Activated B cell treated with CpG ODN at 0.5 μM for 24 hours (primary cell): ENCODE results near the gene ZFHX2. TPM values are rescaled to one million over a fixed set of nuclear protein-coding genes. Genes with fewer than 3 reads are reported as not detected.
"Not testable (repeated sequence)": the region's sequence is repeated elsewhere in the genome, so short reads cannot be mapped to it uniquely, and the experiment has no call there.

Experiments used
- ATAC-seq: fragments of 200-7000 bp; cut with Tn5 transposase; one replicate; pipeline ENCODE4 v1.10.0; 2021; ENCODE audit warnings: low read depth, mild to moderate bottlenecking, moderate library complexity
- CTCF ChIA-PET: fragments of 350-600 bp; sonication (Branson Sonifier 250); formaldehyde crosslinking; loops from one replicate; lab custom pipeline; 2021; ENCODE audit warnings: antibody characterized with exemption; lab: Charles Lee
- POLR2A ChIA-PET: fragments of 350-600 bp; sonication (Branson Sonifier 250); formaldehyde crosslinking; loops from one replicate; lab custom pipeline; 2021; ENCODE audit warnings: antibody characterized with exemption; lab: Charles Lee
- DNase-seq: peaks from one replicate; pipeline ENCODE4 v3.0.0; 2022
- H3K27ac Mint-ChIP-seq: one replicate; pipeline ENCODE4 v1.8.0; 2020; ENCODE audit warnings: mixed read lengths
- H3K27me3 Mint-ChIP-seq: one replicate; pipeline ENCODE4 v1.8.0; 2021; ENCODE audit warnings: mixed read lengths
- H3K36me3 Mint-ChIP-seq: one replicate; pipeline ENCODE4 v1.8.0; 2021; ENCODE audit warnings: low read depth, mixed read lengths
- H3K4me1 Mint-ChIP-seq: one replicate; pipeline ENCODE4 v1.8.0; 2021; ENCODE audit warnings: mixed read lengths
- H3K4me3 Mint-ChIP-seq: one replicate; pipeline ENCODE4 v1.8.0; 2020; ENCODE audit warnings: mild to moderate bottlenecking, mixed read lengths
- H3K9me3 Mint-ChIP-seq: one replicate; pipeline ENCODE4 v1.8.0; 2020; ENCODE audit warnings: mixed read lengths
- intact Hi-C: fragments of 100-400 bp; cut with micrococcal nuclease; formaldehyde crosslinking; loops from one replicate; pipeline ENCODE4 v1.15.1; 2024
- total RNA-seq: library from RNA; stranded (reverse); gene quantifications from 2 replicates; pipeline ENCODE4 v1.2.3, GENCODE V29; 2022
- TF ChIP-seq, protein P1 (sequence below): fragments of 200-600 bp; IDR thresholded peaks from one replicate; pipeline ENCODE4 v1.8.0; 2022; ENCODE audit warnings: antibody characterized with exemption, mild to moderate bottlenecking

ZFHX2 gene
- total RNA-seq, 1 donor from 2014 or later: 2.6 TPM

DNA sequence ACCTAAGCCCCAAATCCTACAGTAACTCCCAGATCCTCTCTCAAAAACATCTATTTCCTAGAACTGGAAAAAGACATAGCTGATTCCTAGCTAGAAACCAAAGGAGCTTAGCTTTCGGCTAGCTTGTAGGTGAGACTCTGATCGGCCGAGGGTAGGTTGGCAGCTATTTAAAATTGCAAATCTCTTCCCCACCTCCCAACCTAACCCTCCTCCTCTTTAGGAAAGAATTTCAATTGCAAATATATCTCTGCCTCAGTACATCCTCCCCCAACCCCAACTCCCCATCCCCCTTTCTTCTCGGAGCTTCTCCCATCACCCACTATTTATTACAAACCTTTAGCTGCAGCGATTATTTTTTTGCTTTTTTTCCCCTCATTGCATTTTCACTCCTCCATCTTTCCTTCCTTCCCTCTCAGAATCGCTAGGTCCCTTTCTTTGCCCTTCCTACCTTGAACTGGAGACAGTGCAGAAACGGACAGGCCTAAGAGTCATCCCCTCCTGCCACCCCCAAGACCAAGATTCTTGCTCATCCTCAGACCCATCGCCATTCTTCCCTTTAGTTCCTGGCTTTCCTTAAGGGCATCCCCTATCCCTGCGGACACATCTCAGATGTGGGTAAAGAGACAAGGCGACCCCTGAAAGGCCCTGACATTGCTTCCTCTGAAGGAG is 13.4 kb downstream of the ZFHX2 start:
- H3K9me3 Mint-ChIP-seq: no peaks in the 10 kb centered on the region
- H3K4me1 Mint-ChIP-seq: no peaks in the 10 kb centered on the region
- no peaks in the 10 kb centered on the region for H3K36me3 Mint-ChIP-seq
- DNase-seq (no peak), ATAC-seq (no peak)
- intact Hi-C loops: loop anchor here (2.0 kb wide), 1 partner anchor 19 kb away; the partner anchor contains the start of gene THTPA
- TF ChIP-seq, protein P1, sequence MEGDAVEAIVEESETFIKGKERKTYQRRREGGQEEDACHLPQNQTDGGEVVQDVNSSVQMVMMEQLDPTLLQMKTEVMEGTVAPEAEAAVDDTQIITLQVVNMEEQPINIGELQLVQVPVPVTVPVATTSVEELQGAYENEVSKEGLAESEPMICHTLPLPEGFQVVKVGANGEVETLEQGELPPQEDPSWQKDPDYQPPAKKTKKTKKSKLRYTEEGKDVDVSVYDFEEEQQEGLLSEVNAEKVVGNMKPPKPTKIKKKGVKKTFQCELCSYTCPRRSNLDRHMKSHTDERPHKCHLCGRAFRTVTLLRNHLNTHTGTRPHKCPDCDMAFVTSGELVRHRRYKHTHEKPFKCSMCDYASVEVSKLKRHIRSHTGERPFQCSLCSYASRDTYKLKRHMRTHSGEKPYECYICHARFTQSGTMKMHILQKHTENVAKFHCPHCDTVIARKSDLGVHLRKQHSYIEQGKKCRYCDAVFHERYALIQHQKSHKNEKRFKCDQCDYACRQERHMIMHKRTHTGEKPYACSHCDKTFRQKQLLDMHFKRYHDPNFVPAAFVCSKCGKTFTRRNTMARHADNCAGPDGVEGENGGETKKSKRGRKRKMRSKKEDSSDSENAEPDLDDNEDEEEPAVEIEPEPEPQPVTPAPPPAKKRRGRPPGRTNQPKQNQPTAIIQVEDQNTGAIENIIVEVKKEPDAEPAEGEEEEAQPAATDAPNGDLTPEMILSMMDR: no peak
- POLR2A ChIA-PET: interaction anchor here (0.7 kb wide), 1 partner anchor 898 kb away, joined by 4 read pairs; no protein-coding TSS in a partner anchor
- peaks cover 2% of the 10 kb centered on the region for H3K27me3 Mint-ChIP-seq
- CTCF ChIA-PET: no interaction called here
- H3K4me3 Mint-ChIP-seq: no peak overlapping the region
- no peak overlapping the region for H3K27ac Mint-ChIP-seq

DNA sequence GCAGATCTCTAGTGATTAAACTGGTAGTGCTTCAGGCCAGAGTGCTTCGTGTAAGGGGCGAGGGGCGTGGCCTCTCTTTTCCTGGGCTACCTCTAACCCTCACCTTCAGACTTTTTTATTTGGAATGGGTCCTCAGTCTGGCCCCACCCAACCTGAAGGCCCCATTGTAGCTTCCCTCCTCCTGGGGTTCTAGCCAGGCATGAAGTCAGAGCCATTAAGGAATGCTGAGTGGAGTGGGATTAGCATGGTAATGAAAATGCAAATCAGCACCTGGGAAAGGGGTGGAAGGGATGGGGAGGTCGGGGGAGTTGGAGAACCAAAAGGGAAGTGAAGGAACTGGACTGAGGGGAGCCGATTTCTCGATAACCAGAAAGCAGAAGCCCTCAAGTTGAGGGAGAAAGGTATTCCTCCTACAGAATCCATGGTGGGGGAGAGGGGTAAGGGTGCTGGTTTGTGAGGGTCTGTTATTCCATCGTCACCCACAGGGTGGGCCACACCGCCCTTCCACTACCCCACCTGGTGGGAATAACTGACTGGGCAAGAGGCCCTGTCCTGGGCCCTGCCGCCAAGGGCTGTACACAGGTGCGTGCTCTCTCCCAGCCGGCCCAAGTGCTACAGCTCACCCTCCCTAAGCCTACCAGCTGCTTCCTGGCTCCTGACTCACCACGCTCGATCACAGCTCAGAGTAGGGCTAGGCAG is 14.1 kb downstream of the ZFHX2 start:
- DNase-seq (no peak), ATAC-seq (no peak)
- ChIA-PET POLR2A (no interaction called here), CTCF (no interaction called here)
- H3K9me3 Mint-ChIP-seq: no peaks in the 10 kb centered on the region
- intact Hi-C loops: loop anchor here (2.0 kb wide), 1 partner anchor 19 kb away; the partner anchor contains the start of gene THTPA
- TF ChIP-seq, protein P1: no peak
- no peaks in the 10 kb centered on the region for H3K4me1 Mint-ChIP-seq
- no peaks in the 10 kb centered on the region for H3K36me3 Mint-ChIP-seq
- peaks cover 2% of the 10 kb centered on the region for H3K27me3 Mint-ChIP-seq
- H3K4me3 Mint-ChIP-seq: no peak overlapping the region
- no peak overlapping the region for H3K27ac Mint-ChIP-seq

DNA sequence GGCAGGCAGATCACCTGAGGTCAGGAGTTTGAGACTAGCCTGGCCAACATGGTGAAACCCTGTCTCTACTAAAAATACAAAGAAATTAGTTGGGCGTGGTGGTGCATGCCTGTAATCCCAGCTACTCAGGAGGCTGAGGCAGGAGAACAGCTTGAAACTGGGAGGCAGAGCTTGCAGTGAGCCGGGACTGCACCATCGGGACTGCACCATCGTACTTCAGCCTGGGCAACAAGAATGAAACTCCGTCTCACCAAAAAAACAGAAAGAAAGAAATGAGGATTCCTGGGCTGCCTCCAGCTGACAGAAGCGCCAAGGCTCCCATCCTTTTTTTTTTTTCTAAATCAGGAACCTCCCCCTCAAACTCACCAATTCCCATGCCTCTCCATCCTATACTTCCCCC is 14.7 kb downstream of the ZFHX2 start:
- H3K9me3 Mint-ChIP-seq, H3K36me3 Mint-ChIP-seq, DNase-seq, H3K27me3 Mint-ChIP-seq, H3K4me1 Mint-ChIP-seq, intact Hi-C loops, ATAC-seq, POLR2A ChIA-PET, H3K4me3 Mint-ChIP-seq, H3K27ac Mint-ChIP-seq: not testable (repeated sequence)
- CTCF ChIA-PET: interaction anchor here (0.9 kb wide), 1 partner anchor 24 kb away, joined by 3 read pairs; no protein-coding TSS in a partner anchor

DNA sequence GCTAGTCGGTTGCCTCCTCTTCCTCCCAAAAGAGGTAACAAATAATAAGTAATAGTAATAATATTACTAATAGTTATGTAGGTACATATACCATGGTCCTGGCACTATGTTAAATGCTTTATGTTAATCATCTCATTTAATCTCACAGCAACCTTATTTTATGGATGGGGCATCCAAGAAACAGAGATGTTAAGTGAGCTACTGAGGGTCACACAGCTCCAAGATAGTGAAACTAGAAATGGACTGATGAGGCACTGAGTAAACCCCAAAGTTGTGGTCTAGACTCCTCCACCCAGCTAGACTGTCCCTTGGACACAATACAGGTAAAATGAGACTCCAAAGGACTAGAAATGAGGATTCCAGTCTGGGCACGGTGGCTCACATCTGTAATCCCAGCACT is 15.1 kb downstream of the ZFHX2 start:
- Mint-ChIP-seq H3K4me1 (no peaks in the 10 kb centered on the region), H3K9me3 (no peaks in the 10 kb centered on the region), H3K4me3 (no peak overlapping the region), H3K27ac (no peak overlapping the region), H3K27me3 (peaks cover 2% of the 10 kb centered on the region), H3K36me3 (no peaks in the 10 kb centered on the region)
- TF ChIP-seq, protein P1: no peak
- ChIA-PET CTCF (interaction anchor here (0.9 kb wide), 1 partner anchor 24 kb away, joined by 3 read pairs; no protein-coding TSS in a partner anchor), POLR2A (no interaction called here)
- ATAC-seq: no peak
- intact Hi-C loops: no loop called here
- no peak for DNase-seq

DNA sequence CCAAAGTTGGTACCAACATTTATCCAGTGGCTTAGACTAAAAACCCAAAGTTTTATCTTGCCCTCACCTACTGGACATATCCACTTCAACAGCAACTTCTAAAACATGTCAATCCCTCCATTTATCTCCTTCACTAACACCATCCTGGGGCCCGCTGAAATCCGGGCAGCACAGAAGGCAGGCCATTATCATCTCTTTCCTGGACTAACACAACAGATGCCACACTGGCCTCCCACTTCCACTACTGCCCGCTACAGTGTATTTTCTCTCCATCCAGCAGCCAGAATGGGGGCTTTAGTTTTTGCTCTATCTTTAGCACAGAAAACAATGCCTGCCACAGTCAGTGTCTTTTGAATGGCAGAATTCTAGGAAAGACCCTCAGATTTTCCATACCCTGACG is 15.6 kb downstream of the ZFHX2 start:
- TF ChIP-seq, protein P1: no peak
- CTCF ChIA-PET: no interaction called here
- Mint-ChIP-seq H3K4me3 (no peak overlapping the region), H3K36me3 (no peaks in the 10 kb centered on the region), H3K4me1 (no peaks in the 10 kb centered on the region), H3K27ac (no peak overlapping the region), H3K27me3 (peaks cover 2% of the 10 kb centered on the region), H3K9me3 (no peaks in the 10 kb centered on the region)
- ATAC-seq (no peak), DNase-seq (no peak)
- intact Hi-C loops: no loop called here
- POLR2A ChIA-PET: no interaction called here
